Measurements from ENCODE around the gene MFN2.

MFN2 gene

DNA sequence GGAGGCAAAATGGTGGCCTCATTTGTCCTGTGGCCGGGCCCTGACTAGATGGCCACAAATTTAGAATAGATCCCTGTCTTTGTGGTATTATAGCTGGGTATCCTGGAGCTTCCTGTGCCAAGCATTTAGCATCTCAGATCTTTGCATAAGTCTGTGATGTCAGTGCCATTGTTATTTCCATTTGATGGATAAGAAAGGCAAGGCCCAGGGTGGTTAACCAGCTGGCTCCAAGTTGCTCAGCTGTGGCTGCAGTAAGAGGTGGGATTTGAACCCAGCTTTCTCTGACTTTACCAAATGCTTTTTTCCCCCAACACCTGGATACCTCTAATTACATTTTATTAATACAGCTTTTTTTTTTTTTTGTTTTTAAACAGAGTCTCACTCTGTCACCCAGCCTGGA lies 71.1 kb downstream of the MFN2 start:
- DNase-seq (no peak), ATAC-seq (no peak)

DNA sequence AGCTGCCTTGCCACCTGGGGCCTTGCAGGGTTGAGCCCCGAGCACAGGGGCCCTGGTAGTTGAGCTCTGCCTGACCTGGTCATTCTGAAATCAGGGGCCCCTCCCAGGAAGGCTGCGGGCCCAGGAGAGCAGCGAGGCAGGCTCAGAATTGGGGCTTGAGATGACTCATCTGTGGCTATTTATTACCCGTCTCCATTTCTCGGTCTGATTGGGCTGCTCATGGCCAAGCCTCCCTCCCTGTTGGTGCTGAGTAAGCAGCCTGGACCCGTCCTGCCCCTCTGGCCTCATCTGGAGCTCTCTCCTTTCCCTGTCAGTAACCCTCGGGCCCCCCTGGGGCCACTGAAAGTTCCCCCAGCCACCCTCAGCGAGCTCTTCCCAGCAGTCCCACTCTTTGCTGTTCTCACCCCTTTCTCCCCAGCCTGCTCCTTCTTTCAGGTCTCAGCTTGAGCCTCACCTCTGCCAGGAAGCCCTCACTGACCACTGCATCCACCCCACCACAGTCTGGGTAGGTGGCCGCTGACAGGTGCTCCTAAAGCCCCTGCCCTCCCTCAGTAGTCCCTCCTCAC lies 71.8 kb downstream of the MFN2 start:
- ATAC-seq (peak; percentile 33), DNase-seq (peak; percentile 53)

DNA sequence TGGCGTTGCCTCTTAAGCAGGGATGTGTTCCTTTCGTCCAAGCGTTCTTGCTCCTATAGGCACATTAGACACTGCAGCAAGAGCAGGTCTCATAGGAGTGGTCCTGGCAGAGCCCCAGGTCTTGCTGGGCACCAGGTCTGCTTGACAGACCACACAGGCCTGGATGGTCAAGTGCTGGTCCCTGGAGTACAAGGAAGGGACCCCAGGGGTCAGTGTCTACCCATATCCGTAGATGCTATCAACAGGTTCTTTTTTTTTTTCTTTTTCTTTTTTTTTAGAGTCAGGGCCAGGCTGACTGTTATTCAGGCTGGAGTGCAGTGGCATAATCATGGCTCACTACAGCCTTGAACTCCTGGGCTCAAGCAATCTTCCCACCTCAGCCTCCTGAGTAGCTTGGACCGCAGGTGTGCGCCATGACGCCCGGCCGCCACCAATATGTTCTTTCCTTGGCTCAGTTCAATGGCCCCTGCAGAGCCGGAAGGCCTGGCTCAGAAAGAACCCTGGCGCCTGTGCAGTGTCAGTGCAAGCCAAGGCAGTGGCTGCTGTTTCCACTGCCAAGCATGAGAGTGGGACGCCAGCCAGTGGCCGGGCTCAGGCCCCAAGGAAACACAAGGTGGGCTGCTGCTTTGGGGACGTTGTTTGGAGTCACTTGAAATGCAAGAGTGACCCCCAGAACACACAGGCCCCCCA lies 72.9 kb downstream of the MFN2 start:
- DNase-seq, result no peak
- no peak for ATAC-seq

DNA sequence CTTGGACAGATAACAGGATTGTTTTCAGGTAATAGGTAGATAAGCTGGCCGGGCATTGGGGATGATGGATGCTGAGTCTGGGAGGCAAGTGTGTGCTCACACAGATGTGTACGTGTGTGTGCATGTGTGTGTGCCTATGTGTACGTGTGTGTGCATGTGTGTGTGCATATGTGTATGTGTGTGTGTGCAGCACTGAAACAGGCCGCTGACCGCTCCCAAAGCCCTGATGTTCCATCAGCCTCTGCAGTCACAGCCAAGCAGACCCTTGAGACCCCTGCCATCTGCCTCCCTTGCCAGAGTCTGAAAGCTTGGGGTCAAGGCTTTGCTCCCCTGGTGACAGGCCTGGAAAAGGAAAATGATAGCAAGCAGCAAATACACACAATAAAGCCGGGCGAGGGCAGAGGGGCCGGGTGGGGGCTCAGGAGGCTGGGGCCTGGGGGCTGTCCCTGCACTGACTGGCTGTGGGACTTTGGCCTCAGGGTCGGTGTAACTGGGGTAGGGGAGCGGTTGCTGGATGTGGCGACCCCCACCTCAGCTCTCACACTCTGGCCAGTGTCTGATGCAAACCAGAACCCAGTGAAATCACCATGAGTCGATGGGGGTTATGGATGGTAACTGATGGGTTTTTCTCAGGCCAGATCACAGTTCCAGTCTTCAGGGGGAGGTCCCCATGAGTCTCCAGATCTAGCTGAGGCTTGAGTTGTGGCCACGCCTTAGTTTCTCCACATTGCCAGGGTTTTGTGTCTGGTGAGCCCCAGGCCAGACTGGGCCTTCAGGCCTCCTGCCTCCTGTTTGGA lies 73.7 kb downstream of the MFN2 start:
- ATAC-seq (peak; percentile 51), DNase-seq (peak; percentile 43)

DNA sequence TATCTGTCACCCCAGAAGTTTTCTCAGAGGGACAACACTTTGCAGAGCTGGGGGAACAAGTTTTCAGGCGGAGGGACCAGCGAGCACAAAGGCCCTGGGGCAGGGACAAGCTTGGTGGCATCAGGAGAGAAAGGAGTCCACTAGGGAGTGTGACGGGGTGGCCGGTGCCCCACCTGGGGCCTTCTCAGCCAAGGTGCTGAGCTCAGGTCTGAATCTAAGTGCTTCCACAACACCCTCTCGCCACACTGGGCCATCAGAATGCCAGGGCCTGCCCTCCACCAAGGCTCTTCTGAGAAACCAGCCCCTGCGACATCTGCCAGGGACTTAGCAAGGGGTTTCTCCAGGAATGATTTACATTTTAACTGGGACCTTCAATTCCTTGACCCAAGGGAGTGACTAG lies 75.0 kb downstream of the MFN2 start:
- no peak for ATAC-seq
- DNase-seq, result no peak

DNA sequence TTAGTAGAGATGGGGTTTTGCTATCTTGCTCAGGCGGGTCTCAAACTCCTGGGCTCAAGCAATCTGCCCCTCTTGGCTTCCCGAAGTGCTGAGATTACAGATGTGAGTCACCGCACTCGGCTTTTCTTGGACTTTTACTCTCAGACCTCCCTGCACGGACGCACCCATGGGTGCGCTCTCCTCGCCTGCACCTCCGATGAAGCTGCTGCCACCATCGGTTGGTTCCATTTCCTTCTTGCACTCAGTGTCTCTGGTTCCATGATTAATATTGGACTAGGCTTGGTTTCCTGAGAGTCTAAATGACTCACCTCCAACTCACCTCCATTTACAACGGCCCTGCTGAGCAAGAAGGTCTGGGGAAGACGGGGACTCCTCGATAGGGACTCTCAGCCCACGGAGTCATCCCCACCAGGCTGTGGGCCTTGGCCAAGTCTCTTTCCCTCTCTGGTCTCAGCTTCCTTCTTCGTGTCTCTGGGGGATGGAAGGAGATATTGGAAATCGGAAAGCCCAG lies 76.1 kb downstream of the MFN2 start:
- DNase-seq (peak; percentile 49), ATAC-seq (peak; percentile 45)

DNA sequence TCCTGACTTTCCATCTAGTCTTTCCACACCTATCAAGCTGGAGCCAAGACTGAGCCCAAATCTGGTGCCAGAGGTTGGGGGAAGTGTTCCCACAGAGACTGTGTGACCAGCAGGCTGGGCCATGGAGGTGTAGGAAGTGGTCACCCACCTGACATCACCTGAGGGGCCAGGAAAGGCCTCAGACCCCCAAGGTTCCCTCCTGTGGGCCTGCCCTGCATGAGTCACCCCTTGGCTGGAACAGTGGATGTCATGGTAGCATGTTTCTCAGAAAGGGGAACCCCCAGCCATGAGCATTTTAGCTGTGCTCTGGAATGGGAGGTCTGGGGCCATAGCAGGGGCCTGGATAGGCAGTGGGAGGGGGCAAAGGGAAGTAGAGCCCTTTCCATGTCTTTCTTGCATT lies 77.1 kb downstream of the MFN2 start:
- DNase-seq (peak; percentile 73), ATAC-seq (peak; percentile 74)

DNA sequence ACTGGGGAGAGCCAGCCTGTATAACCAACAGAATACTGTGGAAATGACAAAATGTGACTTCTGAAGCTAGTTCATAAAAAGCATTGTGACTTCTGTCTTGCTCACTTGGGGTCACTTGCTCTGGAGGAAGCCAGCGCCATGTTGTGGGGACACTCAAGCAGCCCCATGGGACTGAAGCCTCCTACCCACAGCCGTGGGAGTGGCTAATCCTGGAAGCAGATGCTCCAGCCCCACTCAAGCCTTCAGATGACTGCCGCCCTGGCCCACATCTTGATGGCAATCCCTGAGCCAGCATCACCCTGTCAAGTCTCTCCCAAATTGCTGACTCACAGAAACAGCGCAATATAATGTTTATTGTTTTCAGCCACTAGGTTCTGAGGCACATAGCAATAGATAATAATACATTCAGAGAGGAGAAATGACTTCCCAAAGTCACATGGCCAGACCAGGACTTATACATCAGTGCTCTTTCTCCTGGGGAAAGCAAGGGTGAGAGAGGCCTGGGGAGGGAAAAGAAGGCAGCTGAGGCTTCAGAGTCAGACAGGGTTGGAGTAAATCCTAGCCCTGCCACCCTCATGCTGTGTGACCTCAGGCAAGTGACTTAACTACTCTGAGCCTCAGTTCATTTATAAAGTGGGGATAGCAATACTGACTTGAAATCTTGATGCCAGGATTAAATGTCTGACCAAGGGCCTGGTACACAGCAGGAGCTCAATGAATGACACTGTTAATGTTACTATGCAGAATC lies 77.9 kb downstream of the MFN2 start:
- ATAC-seq (no peak), DNase-seq (no peak)

DNA sequence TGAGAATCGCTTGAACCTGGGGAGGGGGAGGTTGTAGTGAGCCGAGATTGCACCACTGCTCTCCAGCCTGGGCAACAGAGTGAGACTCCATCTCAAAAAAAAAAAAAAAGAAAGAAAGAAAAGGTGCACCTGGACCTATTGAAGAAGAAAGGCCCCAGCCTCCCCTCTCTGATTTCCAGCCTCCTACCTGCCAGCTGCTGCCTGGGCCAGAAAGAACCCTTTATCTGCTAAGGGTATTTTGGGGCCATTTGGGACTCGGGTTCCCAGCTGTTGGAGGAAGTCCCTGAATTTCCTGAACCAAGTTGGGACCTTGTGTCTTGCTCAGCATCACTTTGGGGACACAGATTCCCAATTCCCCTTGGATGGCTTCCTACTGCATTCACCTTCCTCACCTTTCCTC lies 79.0 kb downstream of the MFN2 start:
- ATAC-seq, result no peak
- no peak for DNase-seq

DNA sequence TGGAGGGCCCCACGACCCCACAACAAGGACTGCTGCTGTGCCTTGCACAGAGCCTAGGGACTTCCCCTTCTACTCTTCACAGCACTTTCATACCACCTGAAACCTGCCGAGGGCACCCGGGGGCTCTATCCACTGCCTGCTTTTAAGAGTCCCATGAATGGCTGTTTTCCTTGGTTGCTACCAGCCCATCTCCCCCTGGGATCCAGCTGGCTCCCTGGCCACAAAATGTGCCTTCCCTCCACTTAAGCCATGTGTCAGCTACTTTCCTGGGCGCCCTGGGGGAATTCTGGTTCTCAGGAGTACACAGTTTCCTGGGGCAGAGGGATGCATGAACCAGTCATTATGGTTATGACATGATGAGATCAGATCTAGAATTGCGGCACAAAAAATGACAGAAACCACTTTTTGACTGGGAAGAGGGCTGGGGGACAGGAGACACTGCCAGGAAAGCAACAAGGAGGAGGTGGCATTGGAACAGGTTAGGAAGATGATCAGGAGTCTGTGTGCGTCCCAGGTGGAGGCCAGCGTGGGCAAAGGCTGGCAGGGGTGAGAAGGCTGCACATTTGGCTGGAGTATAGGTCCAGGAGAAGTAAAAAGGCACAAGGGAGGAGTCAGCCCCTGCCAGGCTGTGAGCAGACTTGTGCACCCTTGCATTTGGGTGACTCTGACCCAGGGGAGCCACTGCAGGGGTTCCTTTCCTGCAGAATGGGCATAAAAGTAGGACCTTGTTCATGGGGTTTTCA lies 79.6 kb downstream of the MFN2 start:
- peak; percentile 68 for ATAC-seq
- peak; percentile 54 for DNase-seq

DNA sequence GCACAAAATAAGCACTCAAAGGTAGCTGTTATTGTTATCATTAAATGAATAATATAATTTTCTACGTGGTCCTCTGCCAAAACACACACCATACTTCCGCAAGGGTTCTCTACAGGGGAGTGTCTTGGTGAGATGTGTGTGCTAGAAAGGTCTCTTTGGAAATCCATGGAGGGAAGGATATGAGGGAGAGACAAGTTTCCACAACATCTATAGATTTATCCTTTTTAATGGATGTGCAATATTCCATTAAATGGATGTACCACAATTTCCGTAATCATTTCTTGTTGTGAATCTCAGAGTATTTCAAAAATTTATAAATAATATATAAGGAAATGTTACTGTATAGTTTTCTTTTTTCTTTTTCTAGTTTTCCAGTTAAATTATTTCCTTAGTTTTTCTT lies 80.3 kb downstream of the MFN2 start:
- DNase-seq (no peak), ATAC-seq (no peak)
